ENCODE data around the gene KXD1.
A peak's percentile ranks its signal among the peaks of the same experiment; 100 is the strongest.
"Not testable (repeated sequence)": the region's sequence is repeated elsewhere in the genome, so short reads cannot be mapped to it uniquely, and the experiment has no call there.

KXD1 gene

DNA sequence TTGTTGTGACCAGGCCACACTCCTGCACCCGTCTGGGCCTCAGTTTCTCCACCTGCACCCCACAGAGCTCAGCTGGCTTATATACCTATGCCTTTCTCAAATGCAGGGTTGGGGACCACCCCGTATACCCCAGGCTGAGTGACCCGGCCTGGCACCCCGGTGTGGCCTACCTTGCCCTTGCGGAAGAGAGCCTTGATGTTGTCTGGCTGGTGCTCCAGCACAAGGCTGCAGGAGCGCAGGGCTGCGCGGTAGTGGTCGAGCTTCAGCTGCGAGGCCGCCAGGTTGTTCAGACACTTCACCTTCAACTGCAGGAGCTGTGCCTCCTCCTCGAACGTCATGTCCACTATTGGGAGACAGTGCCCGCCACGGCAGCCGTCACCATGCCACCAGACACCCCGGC lies 20.2 kb upstream of the KXD1 start:
- no peak overlapping the region for H3K4me3 ChIP-seq (ENCODE audit: low read depth, low read length)
- DNase-seq (ENCODE audit: low read depth): no peak
- TF ChIP-seq, protein P1, sequence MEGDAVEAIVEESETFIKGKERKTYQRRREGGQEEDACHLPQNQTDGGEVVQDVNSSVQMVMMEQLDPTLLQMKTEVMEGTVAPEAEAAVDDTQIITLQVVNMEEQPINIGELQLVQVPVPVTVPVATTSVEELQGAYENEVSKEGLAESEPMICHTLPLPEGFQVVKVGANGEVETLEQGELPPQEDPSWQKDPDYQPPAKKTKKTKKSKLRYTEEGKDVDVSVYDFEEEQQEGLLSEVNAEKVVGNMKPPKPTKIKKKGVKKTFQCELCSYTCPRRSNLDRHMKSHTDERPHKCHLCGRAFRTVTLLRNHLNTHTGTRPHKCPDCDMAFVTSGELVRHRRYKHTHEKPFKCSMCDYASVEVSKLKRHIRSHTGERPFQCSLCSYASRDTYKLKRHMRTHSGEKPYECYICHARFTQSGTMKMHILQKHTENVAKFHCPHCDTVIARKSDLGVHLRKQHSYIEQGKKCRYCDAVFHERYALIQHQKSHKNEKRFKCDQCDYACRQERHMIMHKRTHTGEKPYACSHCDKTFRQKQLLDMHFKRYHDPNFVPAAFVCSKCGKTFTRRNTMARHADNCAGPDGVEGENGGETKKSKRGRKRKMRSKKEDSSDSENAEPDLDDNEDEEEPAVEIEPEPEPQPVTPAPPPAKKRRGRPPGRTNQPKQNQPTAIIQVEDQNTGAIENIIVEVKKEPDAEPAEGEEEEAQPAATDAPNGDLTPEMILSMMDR (IDR thresholded peaks at IDR 0.05; ENCODE audit: insufficient read depth, low read depth, low read length, missing control alignments): no peak

- TF ChIP-seq, protein P1 (IDR thresholded peaks at IDR 0.05; ENCODE audit: insufficient read depth, low read depth, low read length, missing control alignments): no peak
- no peak for DNase-seq (ENCODE audit: low read depth)
- H3K4me3 ChIP-seq (ENCODE audit: low read depth, low read length): no peak overlapping the region
Measured at GRCh38 chr19:18538115-18538514, 19.6 kb upstream of the KXD1 start.

DNA sequence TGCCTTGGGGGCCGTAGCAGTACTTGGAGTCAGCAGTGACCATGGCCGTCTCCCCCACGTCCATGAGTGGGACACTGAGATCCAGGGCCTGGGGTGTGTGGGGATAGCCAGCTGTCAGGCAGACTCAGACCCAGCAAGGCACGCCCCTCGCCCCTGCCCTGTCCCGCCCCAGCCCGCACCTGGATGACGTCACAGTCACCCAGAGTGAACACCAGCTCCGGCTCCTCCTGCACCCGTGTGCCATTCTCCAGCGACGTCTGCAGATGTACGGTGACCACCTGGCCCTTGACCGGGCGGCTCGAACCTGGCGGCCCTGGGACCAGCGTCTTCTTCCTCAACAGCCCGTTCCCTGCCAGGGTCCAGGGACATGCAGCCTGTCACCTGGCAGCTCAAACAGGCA lies 18.3 kb upstream of the KXD1 start:
- no peak for DNase-seq (ENCODE audit: low read depth)
- TF ChIP-seq, protein P1 (IDR thresholded peaks at IDR 0.05; ENCODE audit: insufficient read depth, low read depth, low read length, missing control alignments): no peak
- no peak overlapping the region for H3K4me3 ChIP-seq (ENCODE audit: low read depth, low read length)

GRCh38 chr19:18540200-18540599 lies 17.5 kb upstream of the KXD1 start:
- DNase-seq (ENCODE audit: low read depth); H3K4me3 ChIP-seq (ENCODE audit: low read depth, low read length): not testable (repeated sequence)

- H3K4me3 ChIP-seq (ENCODE audit: low read depth, low read length): no peak overlapping the region
- DNase-seq (ENCODE audit: low read depth): no peak
- TF ChIP-seq, protein P1 (IDR thresholded peaks at IDR 0.05; ENCODE audit: insufficient read depth, low read depth, low read length, missing control alignments): no peak
Measured at GRCh38 chr19:18541258-18541991, 16.2 kb upstream of the KXD1 start.

- peak; percentile 19 for DNase-seq (ENCODE audit: low read depth)
- H3K4me3 ChIP-seq (ENCODE audit: low read depth, low read length): peak overlapping the region; percentile 53
- TF ChIP-seq, protein P1 (IDR thresholded peaks at IDR 0.05; ENCODE audit: insufficient read depth, low read depth, low read length, missing control alignments): no peak
Measured at GRCh38 chr19:18541992-18542940, 15.4 kb upstream of the KXD1 start.

Measured in GM12865 (cell line).